Measurements from ENCODE around the gene ZNF236.
"Not testable (repeated sequence)": the region's sequence is repeated elsewhere in the genome, so short reads cannot be mapped to it uniquely, and the experiment has no call there.

The ZNF236 gene

DNA sequence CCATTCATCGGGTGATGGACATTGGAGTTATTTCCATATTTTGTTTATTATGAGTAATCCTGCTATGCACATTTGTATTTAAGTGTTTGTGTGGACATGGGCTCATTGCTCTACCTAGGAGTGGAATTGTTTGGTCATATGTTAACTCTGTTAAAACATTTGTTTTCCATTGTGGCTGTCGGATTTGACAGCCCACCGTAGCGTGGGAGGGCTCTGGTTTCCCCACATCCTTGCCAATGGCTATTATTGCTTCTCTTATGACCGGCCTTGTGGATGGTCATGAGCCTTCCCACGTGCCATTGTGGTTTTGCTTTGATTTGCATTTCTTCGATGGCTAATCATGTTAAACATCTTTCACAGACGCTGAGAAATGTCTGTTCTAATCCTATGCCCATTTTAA, 92.0 kb downstream of the ZNF236 start:
- DNase-seq = no peak

DNA sequence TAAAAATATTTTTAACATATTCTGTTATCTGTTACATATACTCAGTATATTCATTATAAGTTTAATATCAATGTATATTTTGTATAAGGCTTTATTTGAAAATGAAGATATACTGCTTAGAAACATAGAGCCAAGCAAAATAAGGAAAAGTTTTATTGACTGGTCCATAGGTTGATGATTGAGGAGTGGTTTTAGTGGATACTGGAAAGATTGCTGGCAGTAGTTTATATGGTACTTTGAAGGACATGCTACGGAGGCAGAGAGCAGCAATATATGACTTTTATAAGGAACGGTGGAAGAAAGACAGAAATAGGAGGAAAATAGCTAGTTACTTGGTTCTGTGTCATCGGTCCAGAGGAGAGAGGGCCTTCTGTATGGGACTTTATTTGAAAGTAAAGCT, 92.4 kb downstream of the ZNF236 start:
- DNase-seq = no peak

DNA sequence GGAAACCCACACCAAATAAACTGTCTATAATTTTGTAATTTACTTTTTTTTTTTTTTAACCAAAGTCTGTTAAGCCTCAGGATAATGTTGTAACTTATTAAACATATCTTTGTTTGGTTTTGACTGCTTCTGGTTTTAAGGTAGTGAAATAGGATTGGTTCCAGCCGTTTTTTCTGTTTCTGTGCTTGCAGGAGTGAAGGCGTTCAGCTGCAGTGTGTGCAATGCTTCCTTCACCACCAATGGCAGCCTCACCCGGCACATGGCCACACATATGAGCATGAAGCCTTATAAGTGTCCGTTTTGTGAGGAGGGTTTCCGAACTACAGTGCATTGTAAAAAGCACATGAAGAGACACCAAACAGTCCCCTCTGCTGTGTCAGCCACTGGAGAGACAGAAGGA, 93.1 kb downstream of the ZNF236 start:
- no peak for DNase-seq

- no peak for DNase-seq
Measured at GRCh38 chr18:76920974-76921373, 98.6 kb downstream of the ZNF236 start.

DNA sequence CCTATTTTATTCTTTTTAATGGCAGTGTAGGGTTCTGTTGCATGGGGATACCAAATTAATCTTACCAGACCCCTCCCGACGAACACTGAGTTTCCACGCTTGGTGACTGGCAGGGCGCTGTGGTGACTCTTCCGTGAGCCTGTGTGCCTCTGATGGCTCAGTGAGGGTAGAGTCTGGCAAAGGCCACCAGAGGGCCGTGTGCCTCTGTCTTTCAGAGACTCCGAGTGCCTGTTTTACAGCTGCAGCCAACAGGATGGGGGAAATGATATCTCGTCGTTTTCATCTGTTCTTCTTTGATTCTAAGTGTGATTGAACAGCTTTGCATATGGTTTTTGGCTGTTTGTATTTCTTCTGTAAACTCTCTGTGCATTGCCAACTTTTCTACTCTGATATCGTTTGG, 99.8 kb downstream of the ZNF236 start:
- DNase-seq = peak; percentile 22

- no peak for DNase-seq
Measured at GRCh38 chr18:76923485-76924085, 101.2 kb downstream of the ZNF236 start.

DNA sequence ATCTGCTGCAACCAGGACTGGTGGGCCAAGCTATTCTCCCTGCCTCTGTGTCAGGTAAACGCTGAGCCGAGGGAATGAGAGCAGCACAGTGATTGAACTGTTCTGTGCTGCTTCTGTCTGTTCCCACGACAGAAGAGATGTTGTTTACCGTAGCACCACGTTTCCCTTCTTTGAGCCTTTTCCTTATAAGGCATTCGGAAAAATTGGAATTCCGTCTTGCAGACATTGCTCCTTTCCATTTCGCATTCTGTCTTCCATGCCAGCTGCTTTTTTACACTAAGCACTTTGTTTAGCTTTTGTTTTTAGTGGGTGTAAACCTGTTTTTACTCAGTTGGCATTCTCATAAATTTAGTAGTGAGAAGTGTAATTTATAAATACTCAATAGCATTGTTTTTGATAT, 103.1 kb downstream of the ZNF236 start:
- no peak for DNase-seq

DNA sequence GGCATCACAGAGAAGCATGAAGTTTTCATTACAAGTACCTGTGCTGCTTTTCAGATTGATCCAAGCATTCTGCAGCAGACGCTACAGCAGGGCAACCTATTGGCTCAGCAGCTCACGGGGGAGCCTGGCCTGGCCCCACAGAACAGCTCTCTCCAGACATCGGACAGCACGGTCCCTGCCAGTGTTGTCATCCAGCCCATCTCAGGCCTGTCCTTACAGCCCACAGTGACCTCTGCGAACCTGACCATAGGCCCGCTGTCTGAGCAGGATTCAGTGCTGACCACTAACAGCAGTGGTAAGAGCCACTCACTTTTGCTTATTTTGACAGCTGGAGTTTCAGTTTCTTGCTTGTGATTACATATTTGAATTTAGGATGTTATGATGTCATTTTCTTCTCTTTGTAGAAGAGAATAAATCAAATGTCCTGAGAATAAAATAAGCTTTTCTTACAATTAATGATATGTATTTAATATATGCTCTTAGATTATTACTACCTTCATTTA, 104.9 kb downstream of the ZNF236 start:
- no peak for DNase-seq

- no peak for DNase-seq
Measured at GRCh38 chr18:76928179-76928868, 106.0 kb downstream of the ZNF236 start.

DNA sequence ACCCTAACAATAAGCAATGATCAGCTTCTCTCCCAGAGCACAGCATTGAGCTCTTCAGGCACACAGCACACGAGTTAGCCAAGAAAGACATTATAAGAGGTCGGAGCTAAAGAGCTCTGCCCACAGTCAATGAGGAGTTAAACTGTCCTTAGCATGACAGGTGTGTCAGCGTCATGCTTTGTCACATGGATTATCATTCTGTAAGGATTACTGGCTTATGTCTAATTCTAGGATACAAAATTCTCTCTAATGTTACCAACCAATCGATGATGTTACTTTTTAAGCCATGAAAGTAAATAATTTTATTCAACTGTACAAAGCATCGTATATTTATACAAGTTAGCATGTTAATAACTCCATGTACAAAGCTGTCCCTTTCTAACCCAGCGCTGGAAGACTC, 108.8 kb downstream of the ZNF236 start:
- no peak for DNase-seq

- DNase-seq = no peak
Measured at GRCh38 chr18:76932026-76932819, 109.9 kb downstream of the ZNF236 start.

- DNase-seq = no peak
Measured at GRCh38 chr18:76935722-76936337, 113.5 kb downstream of the ZNF236 start.

DNA sequence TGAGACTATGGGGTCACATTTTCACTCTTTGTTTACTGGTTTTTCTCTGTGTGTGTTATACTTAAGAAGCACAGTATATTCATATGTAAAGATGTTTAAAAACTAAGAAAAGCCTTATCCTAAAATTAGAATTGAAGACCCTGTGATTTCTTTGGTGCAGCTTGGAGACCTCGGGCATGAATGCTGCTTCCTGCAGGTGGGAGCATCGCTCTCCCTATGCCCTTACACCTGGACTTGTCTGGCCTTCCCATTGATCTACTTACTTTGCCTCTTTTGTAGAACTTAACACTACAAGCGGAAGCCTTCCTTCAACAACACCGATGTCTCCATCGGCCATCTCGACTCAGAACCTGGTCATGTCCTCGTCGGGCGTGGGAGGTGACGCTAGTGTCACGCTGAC, 114.5 kb downstream of the ZNF236 start:
- DNase-seq = no peak

GRCh38 chr18:76937597-76937996, 115.2 kb downstream of the ZNF236 start:
- no peak for DNase-seq

DNA sequence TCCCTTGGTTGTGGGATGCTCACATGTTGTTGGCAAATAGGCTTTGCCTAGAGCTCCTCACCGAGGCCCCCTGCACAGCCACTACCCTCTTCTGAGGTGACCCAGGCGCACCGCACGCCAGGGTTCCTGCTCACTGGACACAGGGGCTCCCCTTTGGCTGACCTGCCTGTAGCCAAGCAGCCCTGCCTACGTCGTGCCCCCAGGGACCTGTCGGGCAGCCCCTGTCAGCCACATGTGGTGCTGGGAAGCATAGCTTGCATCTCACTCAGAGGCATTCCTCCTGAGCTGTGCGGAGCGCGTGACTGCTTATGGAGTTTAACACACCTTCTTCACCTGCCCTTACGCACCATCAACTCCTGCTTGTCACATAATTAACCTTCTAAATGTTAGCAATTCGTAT, 116.3 kb downstream of the ZNF236 start:
- DNase-seq = no peak

DNA sequence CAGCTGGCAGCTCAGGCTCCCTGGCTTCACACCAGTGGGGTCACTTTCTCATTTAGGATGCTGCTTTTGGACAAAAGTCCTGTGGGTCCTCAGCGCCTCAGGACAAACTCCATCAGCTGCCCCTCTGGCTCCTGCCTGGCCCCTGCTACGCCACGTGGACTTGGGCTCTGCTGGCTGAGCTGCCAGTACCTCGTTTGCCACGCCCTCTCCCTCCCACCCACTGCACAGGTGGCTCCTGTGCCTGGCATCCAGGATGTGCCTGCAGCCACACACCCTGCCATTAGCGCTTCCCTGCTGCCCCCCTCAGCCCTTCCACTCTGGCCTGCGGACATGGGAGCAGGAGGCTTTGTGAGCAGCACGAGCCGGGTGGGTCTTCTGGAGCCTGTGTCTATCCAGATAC, 118.9 kb downstream of the ZNF236 start:
- no peak for DNase-seq

DNA sequence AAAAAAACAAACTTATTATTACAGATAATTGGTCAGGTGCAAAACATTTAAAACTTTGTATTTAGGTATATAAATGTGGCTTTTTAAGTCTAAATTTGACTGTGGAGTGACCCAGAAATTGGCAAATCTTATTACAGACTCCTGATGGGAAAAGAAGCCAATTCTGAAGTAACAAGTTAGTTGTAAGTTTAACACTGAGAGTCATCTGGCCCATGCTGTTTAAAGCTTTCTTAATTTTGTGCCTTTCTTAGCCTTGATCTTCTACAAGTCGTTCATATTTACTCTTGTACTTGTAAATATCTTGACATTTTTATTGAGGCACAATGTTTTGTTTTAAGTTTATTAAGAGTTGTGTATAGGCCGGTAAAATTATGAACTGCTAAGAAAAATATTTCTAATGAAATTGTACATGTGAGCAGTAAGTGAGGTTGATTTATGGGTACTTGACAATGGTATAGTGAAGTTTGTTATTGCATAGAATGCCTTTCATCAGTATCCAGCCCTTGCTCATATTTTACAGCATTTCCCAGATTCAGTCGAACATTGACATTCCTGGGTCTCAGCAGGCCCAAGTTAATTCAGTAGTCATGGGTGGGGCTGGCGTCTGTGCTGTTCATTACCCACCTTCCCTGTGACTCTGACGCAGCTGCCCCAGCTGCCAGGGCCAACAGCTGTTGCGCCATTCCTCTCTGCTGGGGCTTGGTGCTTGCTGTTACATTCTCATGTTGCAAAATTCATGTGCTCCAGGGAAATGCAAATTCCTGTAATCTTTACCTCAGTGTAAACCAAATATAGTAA, 121.4 kb downstream of the ZNF236 start:
- DNase-seq = no peak

- DNase-seq = not testable (repeated sequence)
Measured at GRCh38 chr18:76944346-76944745, 122.0 kb downstream of the ZNF236 start.

GRCh38 chr18:76948345-76948744, 126.0 kb downstream of the ZNF236 start:
- DNase-seq = no peak

DNA sequence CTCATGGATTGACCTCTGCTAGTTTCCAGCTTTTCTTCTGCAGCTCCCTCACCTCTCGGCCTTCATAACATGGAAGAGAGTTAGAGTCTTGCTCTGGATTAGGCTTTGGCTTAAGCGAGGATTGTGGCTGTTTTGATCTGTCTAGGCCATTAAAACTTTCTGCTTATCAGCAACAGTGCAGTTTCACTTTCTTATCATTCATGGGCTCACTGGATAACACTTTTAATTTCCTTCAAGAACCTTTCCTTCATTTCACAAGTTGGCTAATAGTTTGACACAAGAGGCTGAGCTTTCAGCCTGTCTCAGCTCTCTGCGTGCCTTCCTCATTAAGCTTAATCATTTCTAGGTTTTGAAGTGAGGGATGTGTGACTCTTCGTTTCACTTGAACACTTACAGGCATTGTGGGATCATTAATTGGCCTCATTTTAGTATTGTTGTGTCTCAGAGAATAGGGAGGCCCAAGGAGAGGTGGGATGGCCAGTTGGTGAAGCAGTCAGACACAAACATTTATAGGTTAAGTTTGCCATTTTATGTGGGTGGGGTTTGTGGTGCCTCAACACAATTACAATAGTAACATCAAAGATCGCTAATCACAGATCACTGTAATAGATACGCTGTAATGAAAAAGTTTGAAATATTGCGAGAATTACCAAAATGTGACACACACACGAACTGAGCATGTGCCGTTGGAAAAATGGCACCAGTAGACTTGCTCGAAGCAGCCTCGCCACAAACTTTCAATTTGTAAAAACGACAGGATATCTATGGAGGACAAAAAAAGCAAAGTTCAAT, 129.3 kb downstream of the ZNF236 start:
- DNase-seq = no peak

GRCh38 chr18:76952747-76953146, 130.4 kb downstream of the ZNF236 start:
- DNase-seq = no peak

DNA sequence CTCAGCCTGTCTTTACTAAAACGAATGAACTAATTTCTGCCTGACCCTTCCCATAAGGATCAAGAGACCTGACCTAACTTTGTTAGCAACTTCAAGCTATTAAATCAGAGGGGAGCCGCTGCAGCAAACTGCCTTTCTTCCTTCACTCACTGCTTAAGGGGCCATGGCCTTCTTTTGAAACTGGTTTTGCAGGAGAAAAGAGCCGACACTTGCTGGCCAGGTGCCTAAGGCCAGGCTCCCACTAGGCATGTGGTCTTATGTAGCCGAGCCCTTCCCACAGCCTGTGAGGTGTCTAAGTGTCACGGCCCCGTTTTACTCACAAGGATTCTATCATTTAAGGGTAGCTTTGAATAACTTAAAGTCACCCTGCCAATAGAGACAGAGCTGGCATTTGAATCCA, 130.8 kb downstream of the ZNF236 start:
- DNase-seq = no peak

All from activated naive CD4-positive, alpha-beta T cell treated with Interleukin-2 at 50 U/mL for 16 hours (primary cell).